Aorta (tissue), 5 donors: ENCODE measurements around the gene THADA. TPM values are rescaled to one million over a fixed set of nuclear protein-coding genes. Genes with fewer than 3 reads are reported as not detected.
"Not testable (repeated sequence)": the region's sequence is repeated elsewhere in the genome, so short reads cannot be mapped to it uniquely, and the experiment has no call there.

Source experiments
- ATAC-seq: fragments of 200-7000 bp; cut with Tn5 transposase; one replicate; pipeline ENCODE4 v1.9.1; 2022; ENCODE audit warnings: moderate library complexity; ENCODE audit not compliant: low FRiP score
- DNase-seq, 2 donors: peaks; one replicate each; pipeline ENCODE4 v3.0.0-alpha.2; 2020
- H3K27ac ChIP-seq, 2 donors: one replicate each; pipeline ENCODE4 v1.5.1; 2013; ENCODE audit warnings: low read length in 2 of 2, mild to moderate bottlenecking in 2 of 2, moderate library complexity in 2 of 2, control low read depth in 1 of 2, inconsistent platforms in 1 of 2, low read depth in 1 of 2
- H3K27me3 ChIP-seq, 2 donors: one replicate each; pipeline ENCODE4 v1.6.1; 2013; ENCODE audit warnings: control low read depth in 1 of 2, low read length in 1 of 2, mild to moderate bottlenecking in 1 of 2, moderate library complexity in 1 of 2; ENCODE audit not compliant: insufficient read depth in 2 of 2, control insufficient read depth in 1 of 2
- H3K36me3 ChIP-seq, 2 donors: one replicate each; pipeline ENCODE4 v1.6.1; 2013; ENCODE audit warnings: control low read depth in 1 of 2, low read length in 1 of 2, mild to moderate bottlenecking in 1 of 2; ENCODE audit not compliant: insufficient read depth in 2 of 2, control insufficient read depth in 1 of 2
- H3K4me1 ChIP-seq, 2 donors: one replicate each; pipeline ENCODE4 v1.6.1; 2013; ENCODE audit warnings: low read length in 2 of 2, control low read depth in 1 of 2, mild to moderate bottlenecking in 1 of 2, moderate library complexity in 1 of 2; ENCODE audit not compliant: insufficient read depth in 2 of 2, control insufficient read depth in 1 of 2
- H3K4me3 ChIP-seq, 2 donors: one replicate each; pipeline ENCODE4 v1.5.1; 2013; ENCODE audit warnings: low read length in 2 of 2, control low read depth in 1 of 2, mild to moderate bottlenecking in 1 of 2
- H3K9me3 ChIP-seq: one replicate; pipeline ENCODE4 v1.6.1; 2013; ENCODE audit warnings: mild to moderate bottlenecking, low read length; ENCODE audit not compliant: control insufficient read depth
- WGBS, 2 donors: extraction: QIAGEN DNeasy Blood & Tissue Kit; methylation state at CpG; one replicate each; pipeline ENCODE4 v1.1.7; 2013; 5-methylcytosine and 5-hydroxymethylcytosine counted together
- intact Hi-C, 2 donors: fragments of 100-400 bp; cut with DNase I; formaldehyde crosslinking; loops; one replicate each; pipeline versions ENCODE4 v1.14.2 to v1.15.0; 2022
- polyA plus RNA-seq, 2 donors: library from polyadenylated mRNA; stranded (reverse); fragments of 200-250 nt; gene quantifications; one replicate each; pipeline ENCODE4 v1.2.3, GENCODE V29; 2013
- total RNA-seq, 2 donors: library from RNA; stranded (reverse); fragmentation: NEBNext Ultra II Directional; extraction: Animal tissue kit (Norgen Biotek cat#: 25700); gene quantifications; one replicate each; pipeline ENCODE4 v1.2.1, GENCODE V29; 2021
- donor health status: healthy with polysubstance abuse.
- donor health status: Bipolar disorder and iron deficiency.
- donor health status: DM: no; HTN: no; CAD: no.
- donor health status: DM: no; HTN: no; CAD: no.
- donor health status: DM: yes; HTN: yes; CAD: no.

THADA gene
- total and polyA plus RNA-seq, 4 donors: 12.4 to 38.5 (median 25.0) TPM

DNA sequence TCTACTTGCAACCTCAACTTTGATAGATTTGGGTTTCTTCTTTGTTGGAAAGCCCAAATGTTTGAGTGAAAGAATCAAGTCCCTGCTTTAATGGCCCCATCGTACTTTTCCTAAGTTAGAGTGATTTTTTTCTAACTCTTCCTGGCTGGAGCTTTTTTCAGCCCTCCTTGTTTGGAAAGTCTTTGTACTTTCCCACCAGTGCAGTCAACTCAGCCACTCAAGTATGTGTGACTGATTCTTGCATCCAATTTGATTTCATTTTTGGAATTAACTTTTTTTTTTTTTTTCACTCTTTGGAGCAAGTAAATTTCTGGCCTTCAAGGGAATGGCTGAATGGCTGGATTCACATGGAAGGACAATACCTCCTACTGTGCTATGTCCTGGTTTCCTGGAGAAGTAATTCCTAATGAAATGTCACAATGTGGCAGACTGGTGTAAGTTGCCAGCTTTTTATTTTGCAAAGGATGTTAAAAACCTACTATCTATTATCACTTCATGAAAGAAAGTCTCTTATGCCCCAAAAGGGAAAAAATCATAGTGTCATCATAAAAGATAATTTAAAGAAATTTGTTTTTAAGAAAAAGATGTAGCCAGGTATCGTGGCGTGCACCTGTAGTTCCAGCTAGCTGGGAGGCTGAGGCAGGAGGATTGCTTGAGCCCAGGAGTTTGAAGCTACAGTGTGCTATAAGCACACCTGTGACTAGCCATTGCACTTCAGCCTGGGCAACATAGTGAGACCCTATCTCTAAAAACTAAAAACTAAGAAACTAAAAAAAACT, 293.5 kb downstream of the THADA start:
- Histone ChIP-seq H3K36me3 (no peaks in the 10 kb centered on the region), H3K27ac (peak overlapping the region; percentile 57 to 85), H3K9me3 (no peaks in the 10 kb centered on the region), H3K27me3 (no peaks in the 10 kb centered on the region), H3K4me3 (no peak overlapping the region), H3K4me1 (peaks cover 7 to 22% of the 10 kb centered on the region in 2 donors)
- WGBS, 2 donors: 67% methylated on average over 3 of the region's 3 CpGs
- no peak for ATAC-seq
- DNase-seq: no peak
- intact Hi-C loops: loop anchor here (5.0 kb wide), 2 partner anchors 40 to 75 kb away; partner anchors contain the start of gene ZFP36L2 (in 1 of the 2)

DNA sequence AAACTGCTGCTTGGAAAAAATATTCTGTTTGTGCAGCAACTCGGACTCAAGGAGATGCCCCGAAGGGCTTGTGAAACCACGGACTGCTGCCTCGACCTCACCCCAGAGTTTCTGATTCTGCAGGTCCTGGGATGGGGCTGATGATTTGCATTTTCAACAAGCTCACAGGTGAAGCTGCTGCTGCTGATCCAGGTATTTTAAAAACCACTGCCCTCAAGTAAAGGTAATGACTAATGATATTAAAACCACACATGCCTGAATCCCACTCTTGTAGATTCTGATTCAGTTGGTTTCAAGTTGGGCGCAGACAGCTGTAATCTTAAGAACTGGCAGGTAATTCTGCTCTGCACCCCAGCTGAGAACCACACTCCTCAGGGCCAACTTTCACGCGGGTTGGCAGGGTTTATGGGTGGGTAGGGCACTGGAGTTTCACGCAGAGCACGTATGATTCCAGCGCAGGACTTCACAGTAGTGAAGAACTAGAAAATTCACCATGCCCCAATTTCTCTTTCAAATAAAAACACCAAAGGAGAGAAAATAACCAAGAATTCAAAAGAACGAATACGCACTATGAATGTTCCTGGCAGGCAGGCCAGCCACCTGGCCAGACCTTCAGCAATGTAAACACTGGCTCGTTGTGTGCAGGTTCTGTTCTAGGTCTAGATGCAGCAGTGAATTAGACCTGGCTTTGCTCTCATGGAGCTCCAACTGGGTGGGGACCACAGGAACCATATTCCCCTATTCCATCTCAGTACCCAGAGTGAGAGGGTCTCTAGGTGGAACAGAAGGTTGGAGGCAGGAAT, 294.9 kb downstream of the THADA start:
- H3K27ac ChIP-seq: peak overlapping the region; percentile 44 to 93
- H3K36me3 ChIP-seq: no peaks in the 10 kb centered on the region
- intact Hi-C loops: loop anchor here (5.0 kb wide), 2 partner anchors 39 to 74 kb away; partner anchors contain the start of gene ZFP36L2 (in 1 of the 2)
- DNase-seq (no peak), ATAC-seq (no peak)
- 12 to 19% methylated on average over 13 of the region's 13 CpGs for WGBS, 2 donors
- no peaks in the 10 kb centered on the region for H3K27me3 ChIP-seq
- H3K4me3 ChIP-seq: no peak overlapping the region
- H3K4me1 ChIP-seq: peaks cover 7 to 19% of the 10 kb centered on the region in 2 donors
- H3K9me3 ChIP-seq: no peaks in the 10 kb centered on the region

- intact Hi-C loops: loop anchor here (5.0 kb wide), 2 partner anchors 38 to 73 kb away; partner anchors contain the start of gene ZFP36L2 (in 1 of the 2)
- no peak overlapping the region for H3K4me3 ChIP-seq
- H3K9me3 ChIP-seq: no peaks in the 10 kb centered on the region
- no peak for ATAC-seq
- peaks cover 7 to 14% of the 10 kb centered on the region in 2 donors for H3K4me1 ChIP-seq
- H3K27me3 ChIP-seq: no peaks in the 10 kb centered on the region
- H3K36me3 ChIP-seq: no peaks in the 10 kb centered on the region
- peak overlapping the region; percentile 44 to 93 for H3K27ac ChIP-seq
- no peak for DNase-seq
- 91 to 93% methylated on average over 4 of the region's 4 CpGs for WGBS, 2 donors
Measured at GRCh38 chr2:43300222-43300621, 295.6 kb downstream of the THADA start.

DNA sequence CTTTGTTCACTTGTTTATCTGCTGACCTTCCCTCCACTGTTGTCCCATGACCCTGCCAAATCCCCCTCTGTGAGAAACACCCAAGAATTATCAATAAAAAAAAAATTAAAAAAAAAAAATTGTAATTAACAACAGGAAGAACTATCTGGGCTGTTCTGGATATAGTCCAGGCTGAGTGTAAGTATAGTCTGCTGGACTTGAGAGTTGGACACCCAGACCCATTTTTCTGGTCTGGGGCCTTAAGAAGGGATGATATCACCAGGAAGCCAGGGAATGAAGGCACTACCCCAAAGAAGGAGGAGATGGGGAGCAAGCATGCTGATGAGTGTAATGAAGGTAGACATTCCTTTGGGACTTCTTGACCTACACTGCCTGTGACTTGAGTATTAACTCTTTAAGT, 297.3 kb downstream of the THADA start:
- intact Hi-C loops: no loop called here
- Histone ChIP-seq H3K27me3 (no peaks in the 10 kb centered on the region), H3K27ac (no peak overlapping the region), H3K4me1 (peaks cover 3 to 10% of the 10 kb centered on the region in 2 donors), H3K36me3 (no peaks in the 10 kb centered on the region), H3K4me3 (no peak overlapping the region), H3K9me3 (no peaks in the 10 kb centered on the region)
- DNase-seq (no peak), ATAC-seq (no peak)

DNA sequence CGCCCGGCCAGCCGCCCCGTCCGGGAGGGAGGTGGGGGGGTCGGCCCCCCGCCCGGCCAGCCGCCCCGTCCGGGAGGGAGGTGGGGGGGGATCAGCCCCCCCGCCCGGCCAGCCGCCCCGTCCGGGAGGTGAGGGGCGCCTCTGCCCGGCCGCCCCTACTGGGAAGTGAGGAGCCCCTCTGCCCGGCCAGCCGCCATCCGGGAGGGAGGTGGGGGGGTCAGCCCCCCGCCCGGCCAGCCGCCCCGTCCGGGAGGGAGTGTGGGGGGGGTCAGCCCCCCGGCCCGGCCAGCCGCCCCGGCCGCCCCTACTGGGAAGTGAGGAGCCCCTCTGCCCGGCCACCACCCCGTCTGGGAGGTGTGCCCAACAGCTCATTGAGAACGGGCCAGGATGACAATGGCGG, 298.1 kb downstream of the THADA start:
- ATAC-seq, H3K36me3 ChIP-seq, H3K4me3 ChIP-seq, H3K27ac ChIP-seq, H3K4me1 ChIP-seq, H3K27me3 ChIP-seq, H3K9me3 ChIP-seq, DNase-seq, intact Hi-C loops: not testable (repeated sequence)
- WGBS, 2 donors: 92 to 95% methylated on average over 9 to 30 of the region's 36 CpGs

DNA sequence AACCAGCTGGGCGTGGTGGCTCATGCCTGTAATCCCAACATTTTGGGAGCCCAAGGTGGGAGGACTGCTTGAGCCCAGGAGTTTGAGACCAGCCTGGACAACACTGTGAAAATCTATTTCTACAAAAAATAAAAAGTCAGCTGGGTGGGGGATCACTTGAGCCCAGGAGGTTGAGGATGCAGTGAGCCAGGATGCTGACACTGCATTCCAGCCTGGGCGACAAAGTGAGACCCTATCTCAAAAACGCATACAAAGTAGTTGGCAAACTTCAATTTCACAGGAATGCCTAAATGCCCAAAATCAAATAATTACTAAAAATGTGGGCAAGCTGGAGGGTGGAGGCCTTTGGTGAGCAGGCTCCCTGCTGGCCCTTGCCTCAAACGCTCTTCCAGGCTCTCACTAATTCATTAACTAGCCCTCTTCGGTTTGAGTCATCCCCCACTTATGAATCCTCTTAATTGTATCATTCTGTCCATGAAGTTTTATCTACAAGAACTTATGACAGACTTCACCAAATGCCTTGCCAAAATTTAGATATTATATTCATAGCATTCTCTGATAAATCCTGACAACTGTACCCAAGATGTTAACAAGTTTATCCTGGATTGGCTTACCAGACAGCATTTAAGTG, 300.8 kb downstream of the THADA start:
- peaks cover 1 to 3% of the 10 kb centered on the region in 2 donors for H3K4me1 ChIP-seq
- no peak for ATAC-seq
- H3K9me3 ChIP-seq: no peaks in the 10 kb centered on the region
- H3K27ac ChIP-seq: no peak overlapping the region
- WGBS, 2 donors: 85 to 91% methylated on average over 5 of the region's 5 CpGs
- no peak for DNase-seq
- H3K27me3 ChIP-seq: no peaks in the 10 kb centered on the region
- H3K4me3 ChIP-seq: no peak overlapping the region
- no peaks in the 10 kb centered on the region for H3K36me3 ChIP-seq
- intact Hi-C loops: no loop called here

DNA sequence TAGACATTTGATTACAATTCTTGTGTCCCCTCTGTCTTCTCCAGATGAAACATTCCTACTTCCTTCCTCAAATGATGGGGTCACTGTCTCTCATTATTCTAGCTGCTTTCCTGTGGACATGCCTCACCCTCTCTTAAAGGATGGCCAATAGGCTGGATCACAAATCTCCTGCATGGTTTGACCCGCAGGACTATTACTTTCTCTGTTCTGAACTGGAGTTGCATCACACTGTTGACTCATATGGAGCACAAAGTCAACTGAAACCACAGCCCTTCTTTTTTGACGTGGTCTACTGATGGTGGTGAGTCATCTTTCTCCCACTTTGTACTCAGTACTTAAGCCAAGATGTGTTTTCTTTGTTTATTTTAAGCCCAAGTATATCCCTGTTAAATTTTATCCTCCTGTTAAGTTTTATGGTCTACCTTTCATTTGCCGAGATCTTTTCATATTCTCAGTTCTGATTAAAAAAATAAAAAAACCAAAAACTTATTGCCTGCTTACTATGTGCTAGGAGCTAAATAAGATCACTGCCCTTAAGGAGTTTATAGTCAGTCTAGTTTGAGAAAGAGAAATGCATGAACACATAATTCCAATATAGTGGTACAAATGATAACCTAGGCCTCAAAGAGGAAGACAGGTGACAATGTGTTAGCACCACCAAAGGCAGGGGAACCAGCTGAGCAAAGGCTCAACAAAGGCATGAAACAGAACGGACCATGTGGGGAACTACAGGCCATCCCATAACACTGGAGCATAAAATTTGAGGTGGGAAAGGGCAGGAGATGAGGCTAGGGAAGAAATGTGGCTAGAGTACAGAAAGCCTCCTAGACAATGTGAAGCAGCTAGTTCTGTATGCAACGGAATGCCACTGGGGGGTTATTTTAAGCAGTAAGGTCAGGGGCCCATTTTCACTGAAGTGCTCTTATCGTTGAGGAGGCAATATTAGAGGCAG, 301.8 kb downstream of the THADA start:
- Histone ChIP-seq H3K4me3 (no peak overlapping the region), H3K4me1 (peaks cover 1 to 3% of the 10 kb centered on the region in 2 donors), H3K27ac (peak overlapping the region; percentile 12 to 64), H3K36me3 (no peaks in the 10 kb centered on the region), H3K9me3 (no peaks in the 10 kb centered on the region), H3K27me3 (no peaks in the 10 kb centered on the region)
- WGBS, 2 donors: 69 to 71% methylated on average over 6 of the region's 6 CpGs
- intact Hi-C loops: no loop called here
- DNase-seq (no peak), ATAC-seq (peak; percentile 93)
